GM23338 (cell line): Measurements from ENCODE around the gene EFHC2.

Experiments used
- CTCF ChIP-seq, 2 experiments: fragments of 200-600 bp in 1 of 2; sonication (generic) in 1 of 2; conservative IDR thresholded peaks; 2 replicates each; pipeline versions ENCODE4 v1.5.1 to v1.6.1; 2016 to 2017; ENCODE audit warnings: antibody characterized with exemption in 2 of 2, low read depth in 2 of 2, mild to moderate bottlenecking in 2 of 2, moderate library complexity in 1 of 2
- EZH2 ChIP-seq: fragments of 200-600 bp; sonication (generic); IDR thresholded peaks from one replicate; pipeline ENCODE4 v1.8.0; 2017; ENCODE audit warnings: antibody characterized with exemption, mild to moderate bottlenecking, low read depth; ENCODE audit not compliant: unreplicated experiment
- EZH2phosphoT487 ChIP-seq: fragments of 200-600 bp; sonication (generic); IDR thresholded peaks from one replicate; pipeline ENCODE4 v1.8.1; 2018; ENCODE audit warnings: antibody characterized with exemption; ENCODE audit not compliant: unreplicated experiment
- POLR2AphosphoS5 ChIP-seq: IDR thresholded peaks from 2 replicates; pipeline ENCODE4 v1.6.1; 2016; ENCODE audit warnings: antibody characterized with exemption, low read depth

GRCh38 chrX:44265559-44265958 lies 77.9 kb downstream of the EFHC2 start:
- TF ChIP-seq EZH2phosphoT487: no peak
- TF ChIP-seq CTCF (conservative IDR thresholded peaks at IDR 0.05; ENCODE audit: low read depth in 2 of 2): no peak
- TF ChIP-seq EZH2: no peak
- TF ChIP-seq POLR2AphosphoS5: no peak
